CD8-positive, alpha-beta memory T cell (primary cell): ENCODE measurements around the gene USP53. TPM values are rescaled to one million over a fixed set of nuclear protein-coding genes. Genes with fewer than 3 reads are reported as not detected.

Source experiments
- polyA plus RNA-seq: library from polyadenylated mRNA; unstranded; fragments of 300-500 nt; fragmentation: Illumina TruSeq; gene quantifications from one replicate; pipeline ENCODE4 v1.2.3, GENCODE V29; 2021
- total RNA-seq, 2 experiments: library from RNA; stranded (reverse); gene quantifications; one replicate each; pipeline ENCODE4 v1.2.3, GENCODE V29; 2021

USP53 gene
- total and polyA plus RNA-seq, 3 experiments from 2014 or later = 9.8 to 11.0 (median 10.5) TPM

Other genes starting within 250 kb of the USP53 start
- gene MYOZ2, start 76.9 kb upstream of the USP53 start, total RNA-seq = not detected
- gene MYOZ2, start 76.9 kb upstream of the USP53 start, polyA plus RNA-seq = not detected
- gene FABP2, start 109.4 kb downstream of the USP53 start, total RNA-seq = not detected
- gene FABP2, start 109.4 kb downstream of the USP53 start, polyA plus RNA-seq = not detected